Caco-2 (cell line): ENCODE data around the gene SPTBN1. TPM values are rescaled to one million over a fixed set of nuclear protein-coding genes. Genes with fewer than 3 reads are reported as not detected.
A peak's percentile ranks its signal among the peaks of the same experiment; 100 is the strongest.

Source experiments
- BruUV-seq: library from RNA; stranded (reverse); fragments of 400-500 nt; replicated peaks from 2 replicates; lab custom pipeline; 2021; lab: Mats Ljungman, UMichigan
- CTCF ChIA-PET: fragments of 300-600 bp; sonication (Branson Sonifier 250); formaldehyde crosslinking; loops from one replicate; lab custom pipeline; 2022; ENCODE audit warnings: antibody characterized with exemption; lab: Charles Lee
- POLR2A ChIA-PET: fragments of 300-600 bp; sonication (Branson Sonifier 250); formaldehyde crosslinking; loops from one replicate; lab custom pipeline; 2022; ENCODE audit warnings: antibody characterized with exemption; lab: Charles Lee
- DNase-seq, 2 experiments: peaks; one replicate each; pipeline versions ENCODE4 v3.0.0 to v3.0.0-alpha.2; 2020 to 2022
- H3K27me3 ChIP-seq: replicated peaks from 2 replicates; pipeline ENCODE4 v1.6.0; 2011; ENCODE audit warnings: low read length; ENCODE audit not compliant: control insufficient read depth, insufficient read depth
- H3K36me3 ChIP-seq: 2 replicates; pipeline ENCODE4 v1.5.1; 2011; ENCODE audit warnings: low read length; ENCODE audit not compliant: control insufficient read depth, insufficient read depth
- H3K4me1 ChIP-seq: fragments of 250-450 bp; sonication (Bioruptor Pico); 2 replicates; pipeline ENCODE4 v1.5.1; 2020; ENCODE audit warnings: mild to moderate bottlenecking
- H3K4me3 ChIP-seq: 2 replicates; pipeline ENCODE4 v1.5.1; 2011; ENCODE audit warnings: low read depth, mild to moderate bottlenecking, control low read depth, low read length
- H3K9me3 ChIP-seq: fragments of 250-450 bp; sonication (Bioruptor Pico); 2 replicates; pipeline ENCODE4 v1.5.1; 2020; ENCODE audit warnings: mild to moderate bottlenecking, moderate library complexity
- H3K27ac Mint-ChIP-seq: one replicate; pipeline ENCODE4 v1.8.0; 2022; ENCODE audit warnings: mixed read lengths; ENCODE audit not compliant: unreplicated experiment
- H3K27me3 Mint-ChIP-seq: one replicate; pipeline ENCODE4 v1.8.0; 2022; ENCODE audit warnings: mixed read lengths; ENCODE audit not compliant: insufficient read depth, unreplicated experiment
- H3K36me3 Mint-ChIP-seq: one replicate; pipeline ENCODE4 v1.8.0; 2022; ENCODE audit warnings: mild to moderate bottlenecking, mixed read lengths; ENCODE audit not compliant: insufficient read depth, unreplicated experiment
- H3K4me1 Mint-ChIP-seq: one replicate; pipeline ENCODE4 v1.8.0; 2022; ENCODE audit warnings: low read depth, mixed read lengths; ENCODE audit not compliant: unreplicated experiment
- H3K4me3 Mint-ChIP-seq: one replicate; pipeline ENCODE4 v1.8.0; 2022; ENCODE audit warnings: mild to moderate bottlenecking, moderate library complexity, mixed read lengths; ENCODE audit not compliant: unreplicated experiment
- H3K9me3 Mint-ChIP-seq: one replicate; pipeline ENCODE4 v1.8.0; 2022; ENCODE audit warnings: mixed read lengths; ENCODE audit not compliant: unreplicated experiment
- CTCF ChIP-seq, 2 experiments: fragments of 200-600 bp in 1 of 2; IDR thresholded peaks; 1 replicate in 1 of 2; 2 replicates in 1 of 2; pipeline versions ENCODE4 v1.5.1 to v1.8.0; 2011 to 2022; ENCODE audit warnings: antibody characterized with exemption in 1 of 2, control low read depth in 1 of 2, inconsistent platforms in 1 of 2, low read depth in 1 of 2, low read length in 1 of 2, mild to moderate bottlenecking in 1 of 2, moderate library complexity in 1 of 2; ENCODE audit not compliant: insufficient read depth in 1 of 2, severe bottlenecking in 1 of 2, unreplicated experiment in 1 of 2
- intact Hi-C: fragments of 100-400 bp; cut with micrococcal nuclease; formaldehyde crosslinking; loops from one replicate; pipeline ENCODE4 v1.10.0; 2022; ENCODE audit not compliant: unreplicated experiment
- total RNA-seq: library from RNA; stranded (reverse); gene quantifications from 2 replicates; pipeline ENCODE4 v1.2.3, GENCODE V29; 2022

The SPTBN1 gene
- total RNA-seq, 1 experiment from 2014 or later: 361 TPM

- Histone ChIP-seq H3K4me3 (peak overlapping the region; percentile 84), H3K27me3 (no peaks in the 10 kb centered on the region), H3K36me3 (no peaks in the 10 kb centered on the region; the same call in 1 of the 2 replicates), H3K9me3 (no peaks in the 10 kb centered on the region), H3K4me1 (peaks cover 46% of the 10 kb centered on the region)
- no peak for DNase-seq
- ChIA-PET CTCF (interaction anchor here (1.2 to 2.1 kb wide), 2 partner anchors 13 to 37 kb away, joined by 3 to 6 read pairs; no protein-coding TSS in a partner anchor), POLR2A (interaction anchor here (0.8 to 3.3 kb wide), 3 partner anchors 13 to 20 kb away, joined by 3 to 20 read pairs (median 8); no protein-coding TSS in a partner anchor)
- Mint-ChIP-seq H3K4me3 (peak overlapping the region; percentile 87), H3K9me3 (no peaks in the 10 kb centered on the region), H3K36me3 (peaks cover 71% of the 10 kb centered on the region), H3K27me3 (no peaks in the 10 kb centered on the region), H3K27ac (peak overlapping the region; percentile 73), H3K4me1 (peaks cover 52% of the 10 kb centered on the region)
- intact Hi-C loops: no loop called here
- TSS peak; percentile 33 for BruUV-seq
- TF ChIP-seq CTCF (IDR thresholded peaks at IDR 0.05; ENCODE audit: insufficient read depth in 1 of 2, low read depth in 1 of 2, low read length in 1 of 2, severe bottlenecking in 1 of 2, unreplicated experiment in 1 of 2): no peak
Measured at GRCh38 chr2:54559006-54559445, 102.9 kb downstream of the SPTBN1 start.

GRCh38 chr2:54559593-54560145, 103.5 kb downstream of the SPTBN1 start:
- BruUV-seq: TSS peak; percentile 62
- intact Hi-C loops: no loop called here
- DNase-seq: no peak

More at GRCh38 chr2:54559593-54560145, 103.5 kb downstream of the SPTBN1 start:
- Histone ChIP-seq H3K4me3 (peak overlapping the region; percentile 84), H3K27me3 (no peaks in the 10 kb centered on the region), H3K4me1 (peaks cover 53% of the 10 kb centered on the region), H3K36me3 (no peaks in the 10 kb centered on the region; the same call in 1 of the 2 replicates), H3K9me3 (no peaks in the 10 kb centered on the region)
- Mint-ChIP-seq H3K36me3 (peaks cover 78% of the 10 kb centered on the region), H3K9me3 (no peaks in the 10 kb centered on the region), H3K4me1 (peaks cover 58% of the 10 kb centered on the region), H3K27ac (peak overlapping the region; percentile 73), H3K4me3 (peak overlapping the region; percentile 87), H3K27me3 (no peaks in the 10 kb centered on the region)
- no peak for TF ChIP-seq CTCF (IDR thresholded peaks at IDR 0.05; ENCODE audit: insufficient read depth in 1 of 2, low read depth in 1 of 2, low read length in 1 of 2, severe bottlenecking in 1 of 2, unreplicated experiment in 1 of 2)
- ChIA-PET POLR2A (interaction anchor here (0.6 to 3.3 kb wide), 6 partner anchors 10 to 48 kb away, joined by 3 to 20 read pairs (median 4); no protein-coding TSS in a partner anchor), CTCF (interaction anchor here (0.6 to 2.1 kb wide), 6 partner anchors 13 to 106 kb away, joined by 3 to 6 read pairs (median 4); no protein-coding TSS in a partner anchor)
